Neural cell (in vitro differentiated cells): ENCODE data around the gene BMERB1. TPM values are rescaled to one million over a fixed set of nuclear protein-coding genes. Genes with fewer than 3 reads are reported as not detected.

Experiments used
- H2AFZ ChIP-seq: fragments of 200-600, 300-800 bp; sonication (generic), shearing (Covaris generic); 2 replicates; pipeline ENCODE4 v1.6.0; 2014; ENCODE audit warnings: low read depth, mild to moderate bottlenecking, antibody characterized with exemption, low read length, moderate library complexity
- H3F3A ChIP-seq: fragments of 200-600 bp; shearing (Covaris generic); 2 replicates; pipeline ENCODE4 v1.6.1; 2016; ENCODE audit warnings: mild to moderate bottlenecking, moderate library complexity, mixed read lengths, antibody characterized with exemption, low read length; ENCODE audit not compliant: insufficient read depth, poor library complexity, severe bottlenecking
- H3K27ac ChIP-seq: fragments of 200-600, 300-800 bp; sonication (generic), shearing (Covaris generic); 2 replicates; pipeline ENCODE4 v1.5.1; 2014; ENCODE audit warnings: mild to moderate bottlenecking, low read length, moderate library complexity
- H3K27me3 ChIP-seq: fragments of 300-800, 200-600 bp; sonication (generic), shearing (Covaris generic); 2 replicates; pipeline ENCODE4 v1.6.0; 2014; ENCODE audit warnings: mild to moderate bottlenecking, low read depth, low read length, moderate library complexity; ENCODE audit not compliant: insufficient read depth
- H3K36me3 ChIP-seq: fragments of 300-800, 200-600 bp; sonication (generic), shearing (Covaris generic); 2 replicates; pipeline ENCODE4 v1.5.1; 2014; ENCODE audit warnings: mild to moderate bottlenecking, antibody characterized with exemption, low read length, moderate library complexity; ENCODE audit not compliant: insufficient read depth
- H3K4me2 ChIP-seq: fragments of 300-800, 200-600 bp; sonication (generic), shearing (Covaris generic); 2 replicates; pipeline ENCODE4 v1.6.0; 2014; ENCODE audit warnings: mild to moderate bottlenecking, low read length
- H3K4me3 ChIP-seq: fragments of 300-800, 200-600 bp; sonication (generic), shearing (Covaris generic); 2 replicates; pipeline ENCODE4 v1.5.1; 2014; ENCODE audit warnings: mild to moderate bottlenecking, low read length, moderate library complexity
- H3K79me2 ChIP-seq: fragments of 200-600 bp; shearing (Covaris generic); replicated peaks from 2 replicates; pipeline ENCODE4 v1.6.0; 2014; ENCODE audit warnings: mild to moderate bottlenecking, low read length, moderate library complexity; ENCODE audit not compliant: insufficient read depth
- H3K9ac ChIP-seq: fragments of 300-800, 200-600 bp; sonication (generic), shearing (Covaris generic); 2 replicates; pipeline ENCODE4 v1.6.1; 2016; ENCODE audit warnings: mild to moderate bottlenecking, low read length, mixed read lengths
- H3K9me2 ChIP-seq: fragments of 200-600 bp; shearing (Covaris generic); 2 replicates; pipeline ENCODE4 v1.6.1; 2016; ENCODE audit warnings: mild to moderate bottlenecking, low read length, mixed read lengths; ENCODE audit not compliant: insufficient read depth
- H3K9me3 ChIP-seq: fragments of 200-600, 300-800 bp; sonication (generic), shearing (Covaris generic); 2 replicates; pipeline ENCODE4 v1.6.1; 2016; ENCODE audit warnings: mild to moderate bottlenecking, mixed run types, low read length, moderate library complexity, mixed read lengths
- H4K20me1 ChIP-seq: fragments of 200-600 bp; shearing (Covaris generic); 2 replicates; pipeline ENCODE4 v1.6.1; 2016; ENCODE audit warnings: mild to moderate bottlenecking, mixed run types; ENCODE audit not compliant: insufficient read depth
- EP300 ChIP-seq: fragments of 450-650 bp; conservative IDR thresholded peaks from 2 replicates; pipeline ENCODE4 v1.6.1; 2014; ENCODE audit warnings: antibody characterized with exemption, mild to moderate bottlenecking, moderate library complexity; ENCODE audit not compliant: poor library complexity, severe bottlenecking
- EZH2 ChIP-seq: fragments of 200-600, 300-800 bp; shearing (Covaris generic), sonication (generic); IDR thresholded peaks from 2 replicates; pipeline ENCODE4 v1.6.1; 2014; ENCODE audit warnings: antibody characterized with exemption, low read length, borderline replicate concordance, mild to moderate bottlenecking; ENCODE audit not compliant: insufficient read depth, poor library complexity, severe bottlenecking
- MXI1 ChIP-seq: fragments of 450-650 bp; conservative IDR thresholded peaks from 2 replicates; pipeline ENCODE4 v1.6.1; 2014; ENCODE audit warnings: antibody characterized with exemption, mild to moderate bottlenecking; ENCODE audit not compliant: poor library complexity, severe bottlenecking
- POLR2AphosphoS5 ChIP-seq: IDR thresholded peaks from 2 replicates; pipeline ENCODE4 v1.6.1; 2012
- RAD21 ChIP-seq: fragments of 450-650 bp; conservative IDR thresholded peaks from 2 replicates; pipeline ENCODE4 v1.6.1; 2014; ENCODE audit warnings: antibody characterized with exemption, mild to moderate bottlenecking, moderate library complexity
- SMC3 ChIP-seq: fragments of 450-650 bp; conservative IDR thresholded peaks from 2 replicates; pipeline ENCODE4 v1.6.1; 2014; ENCODE audit warnings: antibody characterized with exemption, mild to moderate bottlenecking, moderate library complexity; ENCODE audit not compliant: poor library complexity
- TAF1 ChIP-seq: IDR thresholded peaks from 2 replicates; pipeline ENCODE4 v1.6.1; 2012; ENCODE audit warnings: low read depth
- polyA plus RNA-seq: library from polyadenylated mRNA; depleted of rRNA; stranded (reverse); fragments of >200 nt; gene quantifications from 2 replicates; pipeline ENCODE4 v1.2.3, GENCODE V29; 2014
- TF ChIP-seq, protein P1 (sequence below): IDR thresholded peaks from 2 replicates; pipeline ENCODE4 v1.6.1; 2012; ENCODE audit warnings: borderline replicate concordance
- TF ChIP-seq, protein P2 (sequence below): fragments of 450-650 bp; IDR thresholded peaks from 2 replicates; pipeline ENCODE4 v1.5.1; 2014; ENCODE audit warnings: antibody characterized with exemption, mild to moderate bottlenecking, moderate library complexity; ENCODE audit not compliant: poor library complexity, severe bottlenecking

BMERB1 gene
- polyA plus RNA-seq, 1 donor from 2014 or later: 149 TPM

DNA sequence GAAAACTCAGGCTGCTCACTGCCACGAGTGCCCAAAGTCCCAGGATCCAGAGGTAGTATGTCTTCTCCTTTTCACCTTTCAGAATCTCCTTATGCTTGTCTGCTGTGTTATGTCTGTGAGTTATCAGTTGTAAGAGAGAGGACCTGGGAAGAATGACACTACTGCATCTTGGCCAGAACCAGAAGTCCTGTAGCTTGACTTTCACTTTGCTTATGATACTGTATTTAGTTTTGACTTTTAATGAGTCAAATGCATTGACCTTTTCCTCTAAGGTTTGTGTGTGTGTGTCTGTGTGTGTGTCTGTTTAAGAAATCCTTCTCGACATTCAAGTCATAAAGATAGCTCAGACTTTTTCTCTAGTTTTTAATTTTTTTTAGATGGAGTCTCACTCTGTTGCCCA, 43.4 kb downstream of the BMERB1 start:
- Histone ChIP-seq H3F3A (no peaks in the 10 kb centered on the region), H3K9ac (no peak overlapping the region), H2AFZ (no peak overlapping the region), H3K4me2 (no peak overlapping the region), H3K36me3 (no peaks in the 10 kb centered on the region), H3K9me3 (no peaks in the 10 kb centered on the region), H3K9me2 (no peaks in the 10 kb centered on the region), H3K4me3 (no peak overlapping the region), H3K27me3 (no peaks in the 10 kb centered on the region), H4K20me1 (no peaks in the 10 kb centered on the region), H3K79me2 (no peaks in the 10 kb centered on the region), H3K27ac (no peak overlapping the region)
- TF ChIP-seq MXI1: no peak
- TF ChIP-seq, protein P1, sequence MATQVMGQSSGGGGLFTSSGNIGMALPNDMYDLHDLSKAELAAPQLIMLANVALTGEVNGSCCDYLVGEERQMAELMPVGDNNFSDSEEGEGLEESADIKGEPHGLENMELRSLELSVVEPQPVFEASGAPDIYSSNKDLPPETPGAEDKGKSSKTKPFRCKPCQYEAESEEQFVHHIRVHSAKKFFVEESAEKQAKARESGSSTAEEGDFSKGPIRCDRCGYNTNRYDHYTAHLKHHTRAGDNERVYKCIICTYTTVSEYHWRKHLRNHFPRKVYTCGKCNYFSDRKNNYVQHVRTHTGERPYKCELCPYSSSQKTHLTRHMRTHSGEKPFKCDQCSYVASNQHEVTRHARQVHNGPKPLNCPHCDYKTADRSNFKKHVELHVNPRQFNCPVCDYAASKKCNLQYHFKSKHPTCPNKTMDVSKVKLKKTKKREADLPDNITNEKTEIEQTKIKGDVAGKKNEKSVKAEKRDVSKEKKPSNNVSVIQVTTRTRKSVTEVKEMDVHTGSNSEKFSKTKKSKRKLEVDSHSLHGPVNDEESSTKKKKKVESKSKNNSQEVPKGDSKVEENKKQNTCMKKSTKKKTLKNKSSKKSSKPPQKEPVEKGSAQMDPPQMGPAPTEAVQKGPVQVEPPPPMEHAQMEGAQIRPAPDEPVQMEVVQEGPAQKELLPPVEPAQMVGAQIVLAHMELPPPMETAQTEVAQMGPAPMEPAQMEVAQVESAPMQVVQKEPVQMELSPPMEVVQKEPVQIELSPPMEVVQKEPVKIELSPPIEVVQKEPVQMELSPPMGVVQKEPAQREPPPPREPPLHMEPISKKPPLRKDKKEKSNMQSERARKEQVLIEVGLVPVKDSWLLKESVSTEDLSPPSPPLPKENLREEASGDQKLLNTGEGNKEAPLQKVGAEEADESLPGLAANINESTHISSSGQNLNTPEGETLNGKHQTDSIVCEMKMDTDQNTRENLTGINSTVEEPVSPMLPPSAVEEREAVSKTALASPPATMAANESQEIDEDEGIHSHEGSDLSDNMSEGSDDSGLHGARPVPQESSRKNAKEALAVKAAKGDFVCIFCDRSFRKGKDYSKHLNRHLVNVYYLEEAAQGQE: no peak
- no peak for TF ChIP-seq SMC3
- TF ChIP-seq TAF1: no peak
- TF ChIP-seq EP300: no peak
- TF ChIP-seq POLR2AphosphoS5: no peak
- no peak for TF ChIP-seq EZH2
- TF ChIP-seq, protein P2, sequence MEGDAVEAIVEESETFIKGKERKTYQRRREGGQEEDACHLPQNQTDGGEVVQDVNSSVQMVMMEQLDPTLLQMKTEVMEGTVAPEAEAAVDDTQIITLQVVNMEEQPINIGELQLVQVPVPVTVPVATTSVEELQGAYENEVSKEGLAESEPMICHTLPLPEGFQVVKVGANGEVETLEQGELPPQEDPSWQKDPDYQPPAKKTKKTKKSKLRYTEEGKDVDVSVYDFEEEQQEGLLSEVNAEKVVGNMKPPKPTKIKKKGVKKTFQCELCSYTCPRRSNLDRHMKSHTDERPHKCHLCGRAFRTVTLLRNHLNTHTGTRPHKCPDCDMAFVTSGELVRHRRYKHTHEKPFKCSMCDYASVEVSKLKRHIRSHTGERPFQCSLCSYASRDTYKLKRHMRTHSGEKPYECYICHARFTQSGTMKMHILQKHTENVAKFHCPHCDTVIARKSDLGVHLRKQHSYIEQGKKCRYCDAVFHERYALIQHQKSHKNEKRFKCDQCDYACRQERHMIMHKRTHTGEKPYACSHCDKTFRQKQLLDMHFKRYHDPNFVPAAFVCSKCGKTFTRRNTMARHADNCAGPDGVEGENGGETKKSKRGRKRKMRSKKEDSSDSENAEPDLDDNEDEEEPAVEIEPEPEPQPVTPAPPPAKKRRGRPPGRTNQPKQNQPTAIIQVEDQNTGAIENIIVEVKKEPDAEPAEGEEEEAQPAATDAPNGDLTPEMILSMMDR: no peak
- no peak for TF ChIP-seq RAD21

DNA sequence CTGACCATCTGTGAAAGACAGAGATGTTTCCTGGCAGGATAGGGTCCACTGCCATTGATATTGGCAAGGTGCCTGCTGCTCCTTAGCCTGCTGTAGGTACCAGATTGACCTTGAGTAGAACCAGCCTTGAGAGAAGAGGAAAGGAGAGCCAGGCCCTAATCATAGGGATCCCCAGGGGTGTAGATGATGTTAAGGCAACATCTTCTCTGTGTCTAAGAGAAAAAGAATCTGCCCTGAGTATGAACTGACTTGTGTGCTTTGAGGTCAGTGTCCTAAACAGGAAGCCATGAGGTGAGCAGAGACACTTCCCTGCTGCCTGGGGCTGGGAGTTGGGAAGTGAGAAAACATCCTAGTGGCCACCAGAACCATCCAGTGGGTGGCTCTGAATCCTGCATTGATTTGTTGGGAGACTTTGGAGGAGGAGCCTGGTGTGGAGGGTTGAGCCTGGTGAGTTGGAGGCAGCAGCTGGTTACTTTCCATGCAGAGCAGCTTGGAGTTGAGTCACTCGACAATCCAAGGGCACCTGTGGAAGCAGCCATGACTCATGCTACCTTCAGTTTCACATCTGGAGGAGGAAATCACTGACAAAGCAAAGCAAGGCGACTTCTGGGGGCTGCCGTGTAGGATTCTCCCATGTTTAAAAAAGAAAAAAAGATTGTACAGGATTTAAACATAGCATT, 47.8 kb downstream of the BMERB1 start:
- H3K36me3 ChIP-seq: no peaks in the 10 kb centered on the region
- H3K79me2 ChIP-seq: no peaks in the 10 kb centered on the region
- no peaks in the 10 kb centered on the region for H3K9me2 ChIP-seq
- no peaks in the 10 kb centered on the region for H4K20me1 ChIP-seq
- H3K4me3 ChIP-seq: no peak overlapping the region
- H3K9ac ChIP-seq: no peak overlapping the region
- TF ChIP-seq TAF1 (no peak), SMC3 (no peak), EZH2 (no peak), EP300 (no peak), POLR2AphosphoS5 (no peak), RAD21 (no peak), MXI1 (no peak)
- TF ChIP-seq, protein P2: no peak
- TF ChIP-seq, protein P1: no peak
- no peaks in the 10 kb centered on the region for H3K27me3 ChIP-seq
- H2AFZ ChIP-seq: no peak overlapping the region
- no peaks in the 10 kb centered on the region for H3K9me3 ChIP-seq
- H3K4me2 ChIP-seq: no peak overlapping the region
- no peaks in the 10 kb centered on the region for H3F3A ChIP-seq
- no peak overlapping the region for H3K27ac ChIP-seq
